Naive thymus-derived CD4-positive, alpha-beta T cell (primary cell): ENCODE measurements around the gene PURA. TPM values are rescaled to one million over a fixed set of nuclear protein-coding genes. Genes with fewer than 3 reads are reported as not detected.
"Not testable (repeated sequence)": the region's sequence is repeated elsewhere in the genome, so short reads cannot be mapped to it uniquely, and the experiment has no call there.

Experiments used
- ATAC-seq: fragments of 150-1000 bp; cut with Tn5 transposase; 2 replicates; pipeline ENCODE4 v1.10.0; 2021; ENCODE audit warnings: mild to moderate bottlenecking, moderate library complexity
- CTCF ChIA-PET: fragments of 350-600 bp; sonication (Branson Sonifier 250); formaldehyde crosslinking; loops from one replicate; lab custom pipeline; 2021; ENCODE audit warnings: antibody characterized with exemption; lab: Charles Lee
- POLR2A ChIA-PET: fragments of 350-600 bp; sonication (Branson Sonifier 250); formaldehyde crosslinking; loops from one replicate; lab custom pipeline; 2021; ENCODE audit warnings: antibody characterized with exemption, inconsistent platforms; lab: Charles Lee
- DNase-seq, 9 donors: peaks; one replicate each; pipeline versions ENCODE4 v3.0.0 to v3.0.0-alpha.2; 2020 to 2022; ENCODE audit warnings: mixed read lengths in 1 of 9
- H3K27ac ChIP-seq: one replicate; pipeline ENCODE4 v1.7.0; 2013; ENCODE audit warnings: mild to moderate bottlenecking, low read depth, low read length, moderate library complexity
- H3K27me3 ChIP-seq, 2 donors: one replicate each; pipeline ENCODE4 v1.7.0; 2013; ENCODE audit warnings: low read length in 2 of 2, mild to moderate bottlenecking in 2 of 2, moderate library complexity in 2 of 2; ENCODE audit not compliant: control insufficient read depth in 2 of 2, insufficient read depth in 2 of 2
- H3K36me3 ChIP-seq, 3 experiments: 1 replicate in 2 of 3; 2 replicates in 1 of 3; pipeline ENCODE4 v1.7.0; 2013; ENCODE audit warnings: low read length in 3 of 3, mild to moderate bottlenecking in 3 of 3, moderate library complexity in 1 of 3; ENCODE audit not compliant: insufficient read depth in 3 of 3, control insufficient read depth in 2 of 3
- H3K4me1 ChIP-seq, 2 donors: one replicate each; pipeline ENCODE4 v1.7.0; 2013; ENCODE audit warnings: low read length in 2 of 2, mild to moderate bottlenecking in 2 of 2, moderate library complexity in 1 of 2; ENCODE audit not compliant: control insufficient read depth in 2 of 2, insufficient read depth in 2 of 2
- H3K4me3 ChIP-seq: 2 replicates; pipeline ENCODE4 v1.7.0; 2013; ENCODE audit warnings: mild to moderate bottlenecking, low read length
- H3K9me3 ChIP-seq, 3 experiments: 1 replicate in 2 of 3; 2 replicates in 1 of 3; pipeline ENCODE4 v1.7.0; 2013; ENCODE audit warnings: low read length in 3 of 3; ENCODE audit not compliant: control insufficient read depth in 2 of 3
- H3K27ac Mint-ChIP-seq, 9 donors: one replicate each; pipeline ENCODE4 v1.8.0; 2020 to 2022; ENCODE audit warnings: mixed read lengths in 9 of 9, mild to moderate bottlenecking in 8 of 9, moderate library complexity in 5 of 9, inconsistent platforms in 2 of 9
- H3K27me3 Mint-ChIP-seq, 5 donors: one replicate each; pipeline ENCODE4 v1.8.0; 2021 to 2022; ENCODE audit warnings: mixed read lengths in 5 of 5, mild to moderate bottlenecking in 1 of 5
- H3K36me3 Mint-ChIP-seq, 5 donors: one replicate each; pipeline ENCODE4 v1.8.0; 2020 to 2022; ENCODE audit warnings: mixed read lengths in 5 of 5, mild to moderate bottlenecking in 3 of 5, inconsistent platforms in 1 of 5
- H3K4me1 Mint-ChIP-seq, 7 donors: one replicate each; pipeline ENCODE4 v1.8.0; 2020 to 2022; ENCODE audit warnings: mixed read lengths in 7 of 7, mild to moderate bottlenecking in 3 of 7, inconsistent platforms in 1 of 7
- H3K4me3 Mint-ChIP-seq, 10 donors: one replicate each; pipeline ENCODE4 v1.8.0; 2020 to 2022; ENCODE audit warnings: mild to moderate bottlenecking in 10 of 10, mixed read lengths in 10 of 10, moderate library complexity in 6 of 10, inconsistent platforms in 2 of 10
- H3K9me3 Mint-ChIP-seq, 11 donors: one replicate each; pipeline ENCODE4 v1.8.0; 2020 to 2022; ENCODE audit warnings: mixed read lengths in 11 of 11, mild to moderate bottlenecking in 4 of 11, inconsistent platforms in 1 of 11, moderate library complexity in 1 of 11
- intact Hi-C, 2 donors: fragments of 100-400 bp; cut with micrococcal nuclease; formaldehyde crosslinking; loops; one replicate each; pipeline ENCODE4 v1.15.1; 2023
- polyA plus RNA-seq, 2 donors: library from polyadenylated mRNA; unstranded; fragments of 300-500 nt; fragmentation: Illumina TruSeq; gene quantifications; one replicate each; pipeline ENCODE4 v1.2.3, GENCODE V29; 2021
- total RNA-seq, 6 experiments: library from RNA in 5 of 6; stranded (reverse) in 5 of 6; gene quantifications; 1 replicate in 5 of 6; 2 replicates in 1 of 6; pipeline ENCODE4 v1.2.3 and lab custom pipeline; 2021 to 2026

PURA gene
- total and polyA plus RNA-seq, 7 experiments from 2014 or later: 3.1 to 33.5 (median 12.2) TPM

DNA sequence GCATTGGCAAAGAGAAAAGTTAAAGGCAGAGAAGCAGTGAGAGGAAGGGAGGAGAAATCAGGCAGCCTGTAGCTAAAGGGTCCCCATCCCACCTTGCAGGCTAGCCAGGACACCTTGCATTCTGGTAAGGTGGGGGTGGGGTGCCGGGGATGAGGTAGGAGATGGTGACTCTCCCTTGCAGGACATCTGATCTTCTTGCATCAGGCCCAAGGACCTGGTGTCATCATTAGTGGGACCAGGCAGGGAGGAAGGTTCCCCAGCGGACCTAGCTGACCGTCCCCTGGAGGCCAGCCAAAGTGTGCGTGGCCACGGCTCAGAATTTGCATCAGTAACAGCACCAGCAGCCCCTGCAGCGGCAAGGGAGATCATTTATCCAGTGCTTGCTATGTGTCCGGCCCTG, 39.3 kb downstream of the PURA start:
- H3K4me1 ChIP-seq: peaks cover 0 to 5% of the 10 kb centered on the region in 2 donors
- Mint-ChIP-seq H3K27me3 (peaks cover 0 to 3% (median under 1%) of the 10 kb centered on the region in 5 donors), H3K27ac (no peak overlapping the region), H3K36me3 (no peaks in the 10 kb centered on the region), H3K9me3 (no peaks in the 10 kb centered on the region), H3K4me1 (peaks cover 4 to 12% (median 9%) of the 10 kb centered on the region in 7 donors), H3K4me3 (no peak overlapping the region)
- no peak for DNase-seq
- intact Hi-C loops: loop anchor here (10.0 kb wide), 1 partner anchor 308 kb away; no protein-coding TSS in a partner anchor
- no peak overlapping the region for H3K27ac ChIP-seq
- no peaks in the 10 kb centered on the region for H3K36me3 ChIP-seq
- ChIA-PET POLR2A (no interaction called here), CTCF (interaction anchor here (0.7 to 9.1 kb wide), 4 partner anchors 9 to 98 kb away, joined by 3 to 62 read pairs (median 12); no protein-coding TSS in a partner anchor)
- no peak for ATAC-seq
- H3K9me3 ChIP-seq: no peaks in the 10 kb centered on the region
- H3K27me3 ChIP-seq: no peaks in the 10 kb centered on the region
- H3K4me3 ChIP-seq: no peak overlapping the region

- DNase-seq (no peak), ATAC-seq (no peak)
- Histone ChIP-seq H3K4me1 (peaks cover 0 to 5% of the 10 kb centered on the region in 2 donors), H3K36me3 (no peaks in the 10 kb centered on the region), H3K4me3 (no peak overlapping the region), H3K9me3 (no peaks in the 10 kb centered on the region), H3K27ac (no peak overlapping the region), H3K27me3 (no peaks in the 10 kb centered on the region)
- H3K27me3 Mint-ChIP-seq: no peaks in the 10 kb centered on the region
- H3K4me3 Mint-ChIP-seq: no peak overlapping the region
- intact Hi-C loops: loop anchor here (10.0 kb wide), 1 partner anchor 309 kb away; no protein-coding TSS in a partner anchor
- H3K36me3 Mint-ChIP-seq: no peaks in the 10 kb centered on the region
- H3K9me3 Mint-ChIP-seq: no peaks in the 10 kb centered on the region
- ChIA-PET CTCF (interaction anchor here (0.6 to 9.1 kb wide), 4 partner anchors 10 to 1650 kb away, joined by 3 to 62 read pairs (median 12); no protein-coding TSS in a partner anchor), POLR2A (no interaction called here)
- H3K4me1 Mint-ChIP-seq: peaks cover 4 to 12% (median 9%) of the 10 kb centered on the region in 7 donors
- H3K27ac Mint-ChIP-seq: peak overlapping the region in 1 of 9 donors; percentile 25
Measured at GRCh38 chr5:140153905-140154304, 40.0 kb downstream of the PURA start.

DNA sequence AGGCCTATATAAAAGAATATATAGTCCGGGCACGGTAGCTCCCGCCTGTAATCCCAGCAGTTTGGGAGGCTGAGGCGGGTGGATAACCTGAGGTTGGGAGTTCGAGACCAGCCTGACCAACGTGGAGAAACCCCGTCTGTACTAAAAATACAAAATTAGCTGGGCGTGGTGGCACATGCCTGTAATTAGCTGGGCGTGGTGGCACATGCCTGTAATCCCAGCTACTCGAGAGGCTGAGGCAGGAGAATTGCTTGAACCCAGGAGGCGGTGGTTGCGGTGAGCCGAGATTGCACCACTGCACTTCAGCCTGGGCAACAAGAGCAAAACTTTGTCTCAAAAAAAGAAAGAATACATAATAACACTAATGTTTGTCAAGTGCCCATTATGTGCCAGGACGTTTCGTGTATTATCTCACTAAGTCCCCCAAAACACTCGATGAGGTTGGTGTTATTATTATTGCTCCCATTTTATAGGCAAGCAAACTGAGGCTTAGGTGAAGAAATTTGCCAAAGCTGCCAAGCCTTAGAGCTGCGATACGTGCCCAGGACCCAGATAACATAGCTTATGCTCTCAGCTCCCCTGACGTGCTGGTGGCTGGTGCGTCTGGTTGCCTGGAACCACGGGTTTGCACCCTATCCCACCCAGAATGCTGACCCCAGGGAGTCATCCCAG, 40.9 kb downstream of the PURA start:
- DNase-seq, H3K4me3 Mint-ChIP-seq, H3K9me3 Mint-ChIP-seq, H3K27me3 ChIP-seq, H3K36me3 ChIP-seq, ATAC-seq, H3K27ac Mint-ChIP-seq, H3K27ac ChIP-seq, H3K4me3 ChIP-seq, H3K27me3 Mint-ChIP-seq, H3K4me1 ChIP-seq, H3K9me3 ChIP-seq, H3K36me3 Mint-ChIP-seq: not testable (repeated sequence)
- ChIA-PET CTCF (interaction anchor here (0.7 to 9.1 kb wide), 5 partner anchors 8 to 82 kb away, joined by 4 to 62 read pairs (median 6); no protein-coding TSS in a partner anchor), POLR2A (interaction anchor here (1.3 kb wide), 1 partner anchor 47 kb away, joined by 4 read pairs; no protein-coding TSS in a partner anchor)
- peaks cover 4 to 12% (median 9%) of the 10 kb centered on the region in 7 donors for H3K4me1 Mint-ChIP-seq
- intact Hi-C loops: loop anchor here (5.0 to 10.0 kb wide), 2 partner anchors 48 to 310 kb away; no protein-coding TSS in a partner anchor

DNA sequence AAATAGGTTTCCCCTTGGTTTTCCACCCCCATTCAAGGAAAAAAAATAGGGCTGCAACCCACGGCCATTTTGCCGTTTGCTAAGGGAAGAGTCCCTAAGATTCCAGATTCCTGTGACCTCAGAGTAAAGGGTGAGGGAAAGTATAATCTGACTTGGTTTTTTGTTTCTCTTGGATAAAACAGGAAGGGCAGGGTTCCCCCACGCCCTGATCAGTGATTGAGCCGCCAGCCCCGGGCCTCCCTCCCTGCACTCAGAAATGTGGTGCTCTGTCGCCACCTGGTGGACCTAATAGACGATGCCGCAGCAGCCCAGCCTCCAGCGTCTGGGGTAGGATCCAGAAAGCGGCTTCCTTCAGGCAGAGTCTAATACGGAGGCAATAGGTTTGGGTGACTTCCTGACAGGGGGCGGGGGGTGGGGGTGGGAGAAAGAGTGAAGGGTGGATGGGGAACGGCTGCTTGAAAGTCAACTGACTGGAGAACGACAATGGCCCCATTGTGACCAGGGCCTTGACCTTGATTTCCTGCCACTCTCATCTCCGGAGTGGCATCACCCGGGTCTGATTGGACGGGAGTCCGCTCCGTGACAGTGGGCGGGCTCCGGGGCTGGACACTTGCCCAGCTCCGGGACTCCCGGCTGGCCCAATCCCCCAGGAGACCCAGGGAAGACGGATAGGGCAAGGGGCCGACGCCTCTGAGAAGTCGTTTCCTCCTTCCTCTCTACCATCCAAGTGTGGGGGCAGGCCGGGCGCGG, 43.3 kb downstream of the PURA start:
- peak overlapping the region in 9 of 10 donors; percentile 7 to 66 (median 62) for H3K4me3 Mint-ChIP-seq
- ChIA-PET POLR2A (no interaction called here), CTCF (interaction anchor here (1.2 to 9.1 kb wide), 4 partner anchors 12 to 84 kb away, joined by 3 to 62 read pairs (median 11); no protein-coding TSS in a partner anchor)
- peaks cover 0 to 5% of the 10 kb centered on the region in 2 donors for H3K4me1 ChIP-seq
- H3K27me3 Mint-ChIP-seq: peaks cover 0 to under 1% (median 0%) of the 10 kb centered on the region in 5 donors
- ATAC-seq (peak; percentile 99), DNase-seq (peak; percentile 72 to 85 (median 82))
- no peaks in the 10 kb centered on the region for H3K36me3 ChIP-seq
- H3K27ac ChIP-seq: no peak overlapping the region
- no peaks in the 10 kb centered on the region for H3K9me3 Mint-ChIP-seq
- peak overlapping the region in 4 of 9 donors; percentile 5 to 51 (median 32) for H3K27ac Mint-ChIP-seq
- no peaks in the 10 kb centered on the region for H3K27me3 ChIP-seq
- H3K36me3 Mint-ChIP-seq: no peaks in the 10 kb centered on the region
- intact Hi-C loops: loop anchor here (1.0 to 10.0 kb wide), 10 partner anchors 13 to 370 kb away; partner anchors contain the start of genes CYSTM1 (in 2 of the 2) and PURA (in 1 of the 2)
- H3K9me3 ChIP-seq: no peaks in the 10 kb centered on the region
- peaks cover 3 to 12% (median 8%) of the 10 kb centered on the region in 7 donors for H3K4me1 Mint-ChIP-seq
- H3K4me3 ChIP-seq: no peak overlapping the region

DNA sequence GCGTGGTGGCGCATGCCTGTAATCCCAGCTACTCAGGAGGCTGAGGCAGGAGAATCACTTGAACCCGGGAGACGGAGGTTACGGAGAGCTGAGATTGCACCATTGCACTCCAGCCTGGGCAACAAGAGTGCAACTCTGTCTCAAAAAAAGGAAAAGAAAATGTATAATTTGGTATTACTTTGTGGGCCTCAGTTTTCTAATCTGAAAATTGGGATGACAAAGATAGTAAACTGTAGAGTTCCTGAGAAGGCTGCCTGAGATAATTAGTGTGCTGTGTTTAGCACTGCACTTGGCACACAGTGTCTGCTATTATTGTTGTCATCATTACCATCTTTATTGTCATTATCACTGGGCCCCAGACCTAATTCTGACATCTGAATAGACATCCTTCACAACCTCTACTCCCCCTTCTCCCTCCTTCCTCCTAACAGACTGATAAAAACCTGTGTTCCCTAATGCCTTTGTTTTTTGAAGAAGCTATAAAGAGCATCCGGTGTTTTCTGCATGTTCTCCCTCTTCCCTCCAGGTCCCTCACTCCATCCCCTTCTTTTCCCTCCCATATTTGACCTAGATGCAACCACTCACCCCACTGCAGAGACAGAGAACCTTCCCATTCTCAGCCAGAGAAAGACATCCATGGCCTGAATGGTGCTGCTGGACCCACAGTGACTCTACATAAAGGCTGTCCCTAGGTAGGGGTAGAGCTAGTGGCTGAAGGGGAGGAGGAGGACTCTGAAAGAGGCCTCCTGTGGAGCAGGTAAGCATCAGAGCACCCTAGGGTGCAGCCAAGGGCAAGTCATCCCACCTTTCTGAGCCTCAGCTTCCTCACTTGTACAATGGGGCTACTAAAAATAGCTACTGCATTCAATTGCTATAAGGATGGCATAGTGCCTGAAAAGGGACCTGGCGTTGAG, 45.4 kb downstream of the PURA start:
- no peaks in the 10 kb centered on the region for H3K9me3 ChIP-seq
- no peaks in the 10 kb centered on the region for H3K27me3 ChIP-seq
- DNase-seq (no peak), ATAC-seq (no peak)
- Mint-ChIP-seq H3K4me1 (peaks cover 3 to 12% (median 9%) of the 10 kb centered on the region in 7 donors), H3K9me3 (no peaks in the 10 kb centered on the region), H3K4me3 (no peak overlapping the region), H3K27ac (no peak overlapping the region), H3K36me3 (no peaks in the 10 kb centered on the region), H3K27me3 (peaks cover 0 to 2% (median 0%) of the 10 kb centered on the region in 5 donors)
- intact Hi-C loops: loop anchor here (5.0 to 10.0 kb wide), 2 partner anchors 52 to 314 kb away; no protein-coding TSS in a partner anchor
- peaks cover 0 to 5% of the 10 kb centered on the region in 2 donors for H3K4me1 ChIP-seq
- CTCF ChIA-PET: interaction anchor here (0.8 to 9.1 kb wide), 4 partner anchors 14 to 189 kb away, joined by 3 to 62 read pairs (median 11); no protein-coding TSS in a partner anchor
- no peak overlapping the region for H3K4me3 ChIP-seq
- POLR2A ChIA-PET: interaction anchor here (0.6 kb wide), 1 partner anchor 140 kb away, joined by 4 read pairs; no protein-coding TSS in a partner anchor
- no peaks in the 10 kb centered on the region for H3K36me3 ChIP-seq
- no peak overlapping the region for H3K27ac ChIP-seq
